GM19351 (cell line): ENCODE results near the gene PIK3R1.

Experiments
- ATAC-seq: cut with Tn5 transposase; IDR thresholded peaks from one replicate; pipeline ENCODE4 v1.9.1; 2021; ENCODE audit warnings: mild to moderate bottlenecking, moderate library complexity; ENCODE audit not compliant: unreplicated experiment

The PIK3R1 gene

GRCh38 chr5:68215208-68215897 lies at the start of gene PIK3R1:
Gene PIK3R1, plus strand, starts transcription at chr5:68215756. Its CDS starts 10,920 bp downstream, at chr5:68226676.
- ATAC-seq: peak; percentile 72

- ATAC-seq: no peak
Observed at GRCh38 chr5:68167195-68167651, 48.3 kb upstream of the PIK3R1 start.

- ATAC-seq: no peak
Observed at GRCh38 chr5:68169903-68170302, 45.7 kb upstream of the PIK3R1 start.

- no peak for ATAC-seq
Observed at GRCh38 chr5:68170826-68171558, 44.6 kb upstream of the PIK3R1 start.

GRCh38 chr5:68172314-68172713 lies 43.2 kb upstream of the PIK3R1 start:
- ATAC-seq: no peak

- no peak for ATAC-seq
Observed at GRCh38 chr5:68173007-68173406, 42.5 kb upstream of the PIK3R1 start.

- ATAC-seq: no peak
Observed at GRCh38 chr5:68176253-68176652, 39.3 kb upstream of the PIK3R1 start.

- no peak for ATAC-seq
Observed at GRCh38 chr5:68176802-68177479, 38.6 kb upstream of the PIK3R1 start.

GRCh38 chr5:68177676-68178075 lies 37.9 kb upstream of the PIK3R1 start:
- ATAC-seq: no peak

GRCh38 chr5:68178579-68178978 lies 37.0 kb upstream of the PIK3R1 start:
- ATAC-seq: no peak

GRCh38 chr5:68180121-68181038 lies 35.2 kb upstream of the PIK3R1 start:
- no peak for ATAC-seq

GRCh38 chr5:68181039-68181599 lies 34.4 kb upstream of the PIK3R1 start:
- no peak for ATAC-seq

- no peak for ATAC-seq
Observed at GRCh38 chr5:68182094-68182493, 33.5 kb upstream of the PIK3R1 start.

- ATAC-seq: no peak
Observed at GRCh38 chr5:68182534-68182933, 33.0 kb upstream of the PIK3R1 start.

- ATAC-seq: no peak
Observed at GRCh38 chr5:68187268-68188055, 28.1 kb upstream of the PIK3R1 start.

- ATAC-seq: no peak
Observed at GRCh38 chr5:68189171-68189570, 26.4 kb upstream of the PIK3R1 start.

GRCh38 chr5:68189613-68190012 lies 25.9 kb upstream of the PIK3R1 start:
- ATAC-seq: no peak

- ATAC-seq: no peak
Observed at GRCh38 chr5:68190619-68191018, 24.9 kb upstream of the PIK3R1 start.

- no peak for ATAC-seq
Observed at GRCh38 chr5:68191083-68191791, 24.3 kb upstream of the PIK3R1 start.
